Measurements from ENCODE around the gene RUNX1. TPM values are rescaled to one million over a fixed set of nuclear protein-coding genes. Genes with fewer than 3 reads are reported as not detected.

The RUNX1 gene
- polyA plus RNA-seq, 1 donor = 9.7 TPM

DNA sequence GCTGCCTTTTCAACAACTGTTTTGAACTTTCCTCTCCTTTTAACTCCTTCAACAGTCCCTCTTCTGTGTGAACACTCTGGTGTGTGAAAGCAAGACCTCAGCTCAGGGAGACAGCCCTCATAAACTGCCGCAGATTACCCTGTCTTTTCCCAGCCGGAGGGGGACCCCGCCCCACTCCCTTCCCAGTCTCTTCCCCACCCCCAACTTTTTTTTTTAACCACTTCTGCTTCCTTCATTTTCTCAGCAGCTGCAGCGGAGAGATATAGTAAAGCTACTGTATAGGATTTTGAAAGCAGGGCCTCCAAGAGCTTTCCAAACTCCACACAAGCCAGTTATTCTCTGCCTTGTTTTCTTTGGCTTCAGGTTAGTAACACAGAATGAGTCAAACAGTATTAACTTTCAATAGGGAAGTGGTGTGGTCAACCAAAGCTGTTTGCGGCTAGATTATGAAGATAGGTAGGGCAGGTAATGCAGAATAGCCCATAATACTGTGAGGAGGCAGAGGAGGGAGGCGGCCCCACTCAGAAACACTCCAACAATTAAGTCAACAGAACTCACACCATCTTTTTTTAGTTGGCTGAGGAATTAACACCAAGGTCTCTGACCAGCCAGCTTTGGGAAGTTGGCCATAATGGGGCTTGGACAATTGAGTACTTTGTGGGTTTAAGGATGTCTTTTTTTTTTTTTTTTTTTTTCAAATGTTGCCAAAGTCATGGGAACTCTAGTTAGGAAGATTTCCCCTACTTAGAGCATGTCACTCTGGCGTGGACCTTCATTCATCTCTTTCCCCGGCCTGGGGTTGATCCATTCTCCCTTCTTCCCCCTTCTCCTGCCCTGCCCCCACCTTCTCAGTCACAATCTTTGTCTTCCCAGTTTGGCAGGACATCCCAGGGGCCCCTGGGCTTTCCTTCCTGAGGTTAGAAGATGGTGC lies 203.3 kb downstream of the RUNX1 start:
- no peak for DNase-seq

GRCh38 chr21:34844924-34845238 lies 204.2 kb downstream of the RUNX1 start:
- no peak for DNase-seq

DNA sequence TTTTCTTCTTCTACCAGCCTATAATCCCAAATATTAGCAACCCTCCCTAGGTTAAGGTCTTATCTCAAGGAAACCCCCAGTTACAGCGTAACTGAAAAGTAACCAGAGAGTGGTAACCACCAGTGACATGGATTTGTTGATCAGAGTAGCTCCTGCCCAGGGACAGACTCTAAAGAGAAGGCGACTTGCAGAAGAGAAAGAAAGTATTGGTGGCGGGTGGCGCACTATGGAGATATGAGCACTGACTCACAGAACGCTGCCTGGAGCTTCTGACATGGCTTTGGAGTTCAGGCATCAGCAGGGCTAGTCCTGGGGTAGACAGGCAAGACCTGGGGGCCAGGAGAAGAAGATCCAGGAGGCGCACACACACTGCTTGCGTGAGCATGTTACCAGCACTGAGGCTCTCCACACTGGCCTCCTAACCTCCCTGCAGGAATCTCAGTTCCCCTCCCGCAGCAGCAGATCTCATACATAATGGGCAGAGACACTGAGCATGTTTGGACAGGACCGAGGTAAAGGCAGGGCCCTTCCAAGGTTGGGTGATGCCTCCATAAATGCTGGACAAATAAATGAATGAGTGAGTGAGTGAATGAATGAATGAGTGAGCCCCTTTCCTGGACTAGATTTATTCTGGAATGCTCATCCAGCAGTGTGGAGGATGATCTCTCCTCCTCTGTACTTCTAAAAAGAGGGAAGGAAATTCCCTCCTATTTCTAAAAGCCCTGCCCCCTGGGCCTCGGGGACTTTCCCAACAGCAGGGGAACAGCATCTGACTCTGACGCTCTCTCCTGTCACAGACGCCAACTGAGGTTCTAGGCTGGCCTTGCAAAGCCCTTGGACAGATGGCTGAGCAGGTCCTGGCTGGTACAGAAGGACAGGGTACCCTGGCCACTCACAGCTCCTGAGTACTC lies 204.8 kb downstream of the RUNX1 start:
- DNase-seq = no peak

DNA sequence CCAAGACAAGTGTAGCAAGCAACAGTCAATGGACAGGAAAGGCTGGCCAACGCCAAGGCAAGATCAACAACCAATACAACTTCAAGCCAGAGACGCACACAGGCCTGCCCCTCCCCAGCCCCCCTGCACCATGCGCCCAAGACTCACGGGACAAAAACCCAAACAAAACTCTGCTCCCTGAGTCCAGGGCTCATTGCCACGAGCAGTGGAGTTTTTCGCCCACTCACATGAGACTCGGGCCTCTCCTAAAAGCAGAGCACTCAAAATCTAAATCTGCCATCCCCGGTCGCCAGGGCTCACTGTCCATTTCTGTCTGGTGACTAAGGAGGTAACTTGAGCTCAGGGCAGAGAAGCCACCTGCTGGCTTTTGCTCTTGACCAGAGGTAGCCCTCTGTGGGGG lies 205.5 kb downstream of the RUNX1 start:
- DNase-seq = no peak

DNA sequence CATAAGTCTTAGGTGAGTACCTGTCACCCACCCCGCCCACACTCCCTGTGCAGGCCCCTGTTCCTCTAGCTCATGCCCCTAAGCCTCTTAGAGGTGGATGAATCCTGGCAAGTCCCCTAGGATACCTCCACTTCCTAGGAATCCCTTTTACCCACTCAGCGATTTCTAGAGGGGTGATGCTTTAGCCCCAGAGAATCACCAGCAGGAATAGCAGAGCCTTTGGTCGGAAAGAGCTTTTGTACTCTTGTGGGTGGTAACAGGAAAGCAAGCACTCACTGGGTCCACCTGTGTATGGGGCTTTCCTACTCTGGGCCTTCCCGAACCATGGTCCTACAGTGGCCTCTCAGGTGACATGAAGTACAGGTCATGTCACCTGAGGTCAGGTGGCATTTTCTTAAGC lies 207.9 kb downstream of the RUNX1 start:
- DNase-seq = no peak

GRCh38 chr21:34840693-34841092 lies 208.4 kb downstream of the RUNX1 start:
- no peak for DNase-seq

- no peak for DNase-seq
These were observed 209.9 kb downstream of the RUNX1 start for GRCh38 chr21:34838956-34839820.

DNA sequence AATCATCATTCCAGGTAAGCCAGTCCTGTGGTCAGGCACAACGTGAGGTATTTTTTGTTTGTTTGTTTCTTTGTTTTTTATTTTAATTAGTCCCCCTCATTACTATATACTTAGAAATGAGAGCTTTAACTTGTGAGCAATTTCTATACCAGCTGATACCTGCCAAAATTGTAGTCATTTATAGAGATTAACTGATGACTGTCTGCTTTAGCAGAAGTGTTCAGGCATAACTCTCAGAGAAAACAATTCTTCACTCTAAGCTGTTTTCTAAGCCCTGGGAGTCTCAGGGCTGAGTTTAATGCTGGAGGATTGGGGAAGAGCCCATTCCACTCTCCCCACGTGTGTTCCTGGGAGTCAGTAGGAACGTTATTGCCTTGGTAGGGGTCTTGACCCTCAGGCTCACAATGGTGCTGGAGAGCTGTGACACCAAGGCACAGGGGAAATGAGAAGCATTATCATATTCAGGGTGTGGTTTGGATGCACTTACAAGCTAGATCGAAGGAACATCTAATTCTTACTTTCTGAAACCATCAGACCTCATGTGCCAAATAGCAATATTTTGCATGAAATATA lies 212.1 kb downstream of the RUNX1 start:
- no peak for DNase-seq

GRCh38 chr21:34836103-34836932 lies 212.8 kb downstream of the RUNX1 start:
- no peak for DNase-seq

- DNase-seq = no peak
These were observed 213.6 kb downstream of the RUNX1 start for GRCh38 chr21:34835526-34835925.

GRCh38 chr21:34834852-34835501 lies 214.1 kb downstream of the RUNX1 start:
- DNase-seq = no peak

DNA sequence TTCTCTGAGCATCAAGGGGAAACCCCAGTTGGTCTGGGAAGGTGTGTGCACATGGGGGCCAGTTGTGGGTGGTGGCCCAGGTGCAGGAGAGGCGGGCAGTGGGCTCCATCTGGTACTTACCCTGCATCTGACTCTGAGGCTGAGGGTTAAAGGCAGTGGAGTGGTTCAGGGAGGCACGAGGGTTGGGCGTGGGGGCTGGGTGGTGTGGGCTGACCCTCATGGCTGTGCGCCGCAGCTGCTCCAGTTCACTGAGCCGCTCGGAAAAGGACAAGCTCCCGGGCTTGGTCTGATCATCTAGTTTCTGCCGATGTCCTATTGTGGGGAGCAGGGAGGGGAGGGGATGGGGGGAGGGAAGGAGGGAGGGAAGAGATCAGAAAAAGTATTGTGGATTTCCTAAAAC lies 214.8 kb downstream of the RUNX1 start:
- no peak for DNase-seq

DNA sequence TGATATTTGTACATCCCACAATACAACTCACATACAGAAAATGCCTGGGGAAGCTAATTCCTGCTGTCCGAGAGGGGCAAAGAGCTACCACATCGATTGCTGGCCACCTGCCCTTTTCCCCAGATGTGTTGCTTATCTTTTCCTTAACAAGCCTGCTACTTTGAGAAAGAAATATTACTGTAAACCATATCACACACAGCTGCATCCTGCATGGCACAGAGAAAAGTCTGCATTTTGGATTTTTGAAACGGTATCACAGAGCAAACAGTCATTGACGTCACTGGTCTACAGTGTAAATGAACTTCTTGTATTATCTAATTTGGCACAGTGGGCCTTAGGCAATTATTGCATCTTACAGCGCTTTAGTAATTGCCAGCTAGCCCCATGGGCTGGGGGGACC lies 215.6 kb downstream of the RUNX1 start:
- no peak for DNase-seq

DNA sequence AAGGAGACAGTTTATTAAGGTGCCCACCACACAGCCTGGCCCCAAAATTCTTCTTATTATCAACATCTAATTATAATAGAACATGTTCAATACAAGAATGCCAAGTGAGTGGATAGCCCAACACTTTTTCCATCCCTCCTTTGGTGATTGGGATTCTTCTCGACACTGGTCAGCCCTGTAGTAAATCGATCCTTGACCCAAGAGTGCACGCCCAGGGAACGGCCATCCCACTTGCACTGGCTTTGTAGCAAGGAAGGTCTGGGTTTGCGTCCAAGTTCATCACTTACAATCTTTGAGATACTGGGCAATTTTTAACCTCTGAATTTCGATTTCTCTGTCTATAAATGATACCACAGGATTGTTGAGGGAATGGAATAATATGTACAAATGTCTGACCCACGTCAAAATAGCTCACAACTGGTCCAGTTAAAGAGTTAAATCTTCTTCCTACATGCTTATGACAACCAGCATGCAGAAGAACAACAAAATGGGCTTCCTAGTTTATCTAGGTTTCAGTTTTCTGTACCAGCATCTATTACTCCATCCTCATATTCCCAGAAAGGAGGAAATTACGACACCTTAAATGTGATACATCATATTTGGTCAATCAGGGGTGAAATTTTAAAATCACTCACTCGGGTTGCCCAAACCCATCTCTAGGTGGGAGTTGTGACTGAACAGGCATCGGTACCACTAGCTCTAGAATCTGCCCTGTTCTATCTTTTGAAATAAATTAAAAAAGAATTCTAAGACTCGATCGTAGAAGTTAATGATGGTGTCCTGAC lies 218.5 kb downstream of the RUNX1 start:
- DNase-seq = no peak

DNA sequence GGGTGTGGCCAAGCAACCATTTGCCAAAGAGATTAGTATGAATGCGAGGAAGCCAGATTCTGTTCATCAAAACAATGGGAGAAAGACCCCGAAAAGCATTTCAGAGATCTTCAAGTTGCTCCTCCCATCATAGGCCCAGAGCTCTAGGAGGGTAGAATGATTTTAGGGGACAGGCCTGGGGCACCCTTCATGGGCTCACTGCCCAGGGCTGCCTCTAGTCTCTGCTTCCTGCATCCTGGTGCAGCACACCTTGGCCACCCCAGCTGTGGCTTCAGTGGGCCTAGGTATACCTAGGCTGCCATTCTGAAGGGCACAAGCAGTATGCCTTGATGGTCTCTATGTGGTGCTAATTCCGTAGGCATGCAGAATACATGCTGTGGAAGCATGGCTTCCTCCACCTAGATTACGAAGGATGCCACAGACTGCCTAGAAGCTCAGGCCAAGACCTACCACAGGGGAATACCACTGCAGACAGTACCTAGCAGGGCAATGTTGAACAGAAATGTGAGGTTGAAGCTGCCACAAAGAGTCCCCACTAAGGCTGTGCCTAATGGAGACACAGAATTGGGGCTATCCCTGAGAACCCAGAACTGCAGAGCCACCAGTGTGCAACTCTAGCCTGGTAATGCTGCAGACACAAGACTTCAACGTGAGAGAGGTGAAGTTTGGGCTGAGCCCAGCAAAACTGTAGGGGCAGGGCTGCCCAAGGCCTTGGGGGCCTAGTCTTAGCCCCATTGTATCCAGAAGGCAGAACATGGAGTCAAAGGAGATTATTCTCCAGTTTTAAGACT lies 221.5 kb downstream of the RUNX1 start:
- no peak for DNase-seq

- DNase-seq = no peak
These were observed 222.3 kb downstream of the RUNX1 start for GRCh38 chr21:34826836-34827235.

- DNase-seq = no peak
These were observed 223.1 kb downstream of the RUNX1 start for GRCh38 chr21:34825948-34826548.

- no peak for DNase-seq
These were observed 224.0 kb downstream of the RUNX1 start for GRCh38 chr21:34825101-34825500.

DNA sequence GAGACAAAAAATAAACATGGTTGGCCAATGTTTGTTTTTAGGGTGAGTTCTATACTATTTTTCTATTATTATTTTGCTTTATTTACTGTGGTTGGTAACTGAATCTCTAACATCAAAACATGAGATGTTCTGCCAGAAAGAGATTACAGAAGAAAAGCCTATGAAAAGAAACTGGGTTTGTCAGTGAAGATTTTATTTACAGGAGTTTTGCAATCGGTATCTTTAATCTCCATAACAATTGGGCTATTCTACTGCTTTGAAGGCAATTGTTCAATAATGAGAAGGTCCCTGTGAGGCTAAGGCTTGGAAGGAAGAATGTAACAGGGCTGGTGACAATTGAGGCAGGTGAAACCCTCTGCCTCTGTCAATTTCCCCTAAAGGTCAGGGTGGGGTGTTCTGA lies 224.8 kb downstream of the RUNX1 start:
- no peak for DNase-seq

All from hindlimb muscle (tissue), 1 donor.